ENCODE measurements around the gene RPS3.
"Not testable (repeated sequence)": the region's sequence is repeated elsewhere in the genome, so short reads cannot be mapped to it uniquely, and the experiment has no call there.

Gene RPS3

GRCh38 chr11:75399344-75400145 is at the start of gene RPS3:
RPS3 (plus strand) TSS chr11:75399518; CDS start chr11:75399548, 30 bp downstream.
- DNase-seq (ENCODE audit: low read depth): peak; percentile 75

GRCh38 chr11:75349521-75350116 is 49.7 kb upstream of the RPS3 start:
- no peak for DNase-seq (ENCODE audit: low read depth)

- DNase-seq (ENCODE audit: low read depth): no peak
These were observed 49.1 kb upstream of the RPS3 start for GRCh38 chr11:75350122-75350742.

GRCh38 chr11:75350743-75351540 is 48.4 kb upstream of the RPS3 start:
- no peak for DNase-seq (ENCODE audit: low read depth)

- peak; percentile 38 for DNase-seq (ENCODE audit: low read depth)
These were observed 47.9 kb upstream of the RPS3 start, which contains the start of gene ARRB1 for GRCh38 chr11:75351541-75351790. ARRB1 (minus strand) TSS chr11:75351661; CDS start chr11:75351607, 54 bp downstream.

DNA sequence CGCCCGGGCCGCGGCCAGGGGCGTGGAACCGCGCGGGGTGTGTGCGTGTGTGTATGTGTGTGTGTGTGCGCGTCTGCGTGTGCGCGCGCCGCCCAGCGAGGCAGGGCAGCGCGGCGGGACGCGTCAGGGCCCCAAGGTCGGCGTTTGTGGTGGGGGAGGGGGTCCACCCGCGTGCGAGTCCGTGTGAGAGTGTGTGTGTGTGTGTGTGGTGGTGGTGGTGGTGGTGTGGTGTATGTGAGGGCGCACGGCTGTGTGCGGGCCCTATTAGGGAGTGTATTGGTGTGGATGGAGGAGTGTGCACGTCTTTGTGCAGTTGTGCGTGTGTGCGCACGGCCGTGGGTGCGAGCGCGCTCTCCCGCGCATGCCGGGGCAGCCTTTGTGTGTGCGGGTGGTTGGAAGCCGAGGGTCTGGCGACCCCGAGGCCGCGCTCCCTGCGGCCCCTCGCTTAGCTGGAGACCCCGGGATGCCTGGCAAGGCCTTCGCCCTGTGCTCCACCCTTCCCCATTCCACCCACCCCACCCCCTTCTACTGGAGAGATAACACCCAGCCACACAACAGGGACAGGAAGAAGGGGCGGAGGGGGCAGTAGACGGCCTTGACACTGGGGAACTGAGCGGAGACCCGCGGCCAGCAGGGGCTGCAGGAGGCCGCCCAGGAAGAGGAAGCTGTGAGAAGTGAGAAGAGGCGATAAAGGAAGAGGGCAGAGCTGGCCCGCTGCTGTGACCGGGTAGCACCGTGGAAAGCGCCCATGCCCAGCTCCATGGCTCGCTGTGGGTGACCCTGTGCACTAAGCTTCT is 47.3 kb upstream of the RPS3 start:
- peak; percentile 28 for DNase-seq (ENCODE audit: low read depth)

DNA sequence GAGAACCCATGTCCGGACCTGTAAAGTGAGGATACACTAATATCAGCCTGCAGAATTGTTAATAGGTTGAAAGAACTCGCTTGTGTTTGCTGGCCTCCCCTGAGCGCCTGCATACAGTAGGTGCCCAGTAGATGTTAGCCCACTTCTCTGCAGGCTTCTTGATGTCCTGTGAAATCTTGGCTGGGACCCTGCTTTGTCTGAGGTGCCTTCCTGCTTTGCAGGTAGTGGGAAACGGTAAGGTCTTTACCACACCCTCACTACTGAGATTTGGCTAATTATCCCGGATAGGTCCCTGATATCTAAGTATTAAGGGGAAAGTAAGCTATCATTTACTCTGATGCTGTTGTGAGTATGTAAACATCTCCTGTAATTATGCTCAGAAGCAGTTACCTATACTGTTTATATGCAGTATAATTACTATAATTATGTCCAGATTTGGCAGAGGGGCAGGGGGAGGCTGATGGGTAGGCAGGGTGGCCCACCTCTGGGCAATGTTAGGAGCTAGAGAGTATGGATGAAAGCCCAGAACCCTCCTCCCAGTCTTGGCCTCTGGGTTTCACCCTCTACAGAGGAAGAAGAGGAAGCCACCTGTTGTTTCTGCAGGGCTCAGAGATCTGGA is 46.6 kb upstream of the RPS3 start:
- DNase-seq (ENCODE audit: low read depth): no peak

DNA sequence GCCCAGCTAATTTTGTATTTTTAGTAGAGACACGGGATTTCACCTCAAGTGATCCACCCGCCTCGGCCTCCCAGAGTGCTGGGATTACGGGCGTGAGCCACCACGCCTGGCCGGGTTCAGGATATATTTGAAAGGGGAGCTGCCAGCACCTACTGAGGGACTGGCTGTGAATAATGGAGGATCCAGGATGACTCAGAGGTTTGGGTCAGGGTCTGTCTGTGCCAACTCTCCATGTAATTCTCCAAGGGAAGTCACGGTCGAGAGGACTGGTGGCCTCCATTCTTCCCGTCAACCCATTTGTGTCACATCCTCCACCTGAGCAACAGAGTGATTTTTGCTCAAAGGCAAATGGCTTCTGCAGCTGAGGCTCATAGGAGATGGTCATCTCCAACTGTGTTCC is 44.3 kb upstream of the RPS3 start:
- no peak for DNase-seq (ENCODE audit: low read depth)

DNA sequence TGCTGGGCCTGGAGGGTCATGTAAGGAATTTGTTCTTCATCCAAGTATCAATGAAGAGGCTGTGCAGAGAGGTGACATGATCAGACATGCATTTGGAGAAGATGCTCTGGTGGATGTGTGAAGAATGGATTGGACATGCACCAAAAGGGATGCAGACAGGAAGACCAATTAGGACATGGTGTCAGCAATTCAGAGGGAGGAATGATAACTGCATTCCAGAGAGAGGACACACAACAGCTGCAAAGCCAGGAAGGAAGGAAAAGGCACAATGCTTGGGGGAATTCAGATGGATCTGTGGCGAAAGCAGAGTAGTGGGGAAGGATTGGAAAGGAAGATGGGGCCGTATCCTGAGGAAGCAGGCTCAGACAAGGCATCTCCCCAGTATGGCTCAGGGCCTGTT is 42.7 kb upstream of the RPS3 start:
- no peak for DNase-seq (ENCODE audit: low read depth)

DNA sequence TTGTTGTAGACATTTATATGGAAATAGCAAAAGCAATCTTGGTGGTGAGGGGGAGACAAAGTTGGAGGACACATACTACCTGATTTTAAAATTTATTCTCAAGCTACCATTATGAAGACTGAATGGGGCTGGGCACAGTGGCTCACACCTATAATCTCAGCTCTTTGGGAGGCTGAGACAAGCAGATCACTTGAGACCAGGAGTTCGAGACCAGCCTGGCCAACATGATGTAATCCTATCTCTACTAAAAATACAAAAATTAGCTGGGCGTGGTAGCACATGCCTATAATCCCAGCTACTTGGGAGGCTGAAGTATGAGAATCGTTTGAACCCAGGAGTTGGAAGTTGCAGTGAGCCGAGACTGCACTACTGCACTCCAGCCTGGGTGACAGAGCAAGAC is 37.0 kb upstream of the RPS3 start:
- DNase-seq (ENCODE audit: low read depth): not testable (repeated sequence)

GRCh38 chr11:75365711-75366181 is 33.6 kb upstream of the RPS3 start:
- DNase-seq (ENCODE audit: low read depth): no peak

DNA sequence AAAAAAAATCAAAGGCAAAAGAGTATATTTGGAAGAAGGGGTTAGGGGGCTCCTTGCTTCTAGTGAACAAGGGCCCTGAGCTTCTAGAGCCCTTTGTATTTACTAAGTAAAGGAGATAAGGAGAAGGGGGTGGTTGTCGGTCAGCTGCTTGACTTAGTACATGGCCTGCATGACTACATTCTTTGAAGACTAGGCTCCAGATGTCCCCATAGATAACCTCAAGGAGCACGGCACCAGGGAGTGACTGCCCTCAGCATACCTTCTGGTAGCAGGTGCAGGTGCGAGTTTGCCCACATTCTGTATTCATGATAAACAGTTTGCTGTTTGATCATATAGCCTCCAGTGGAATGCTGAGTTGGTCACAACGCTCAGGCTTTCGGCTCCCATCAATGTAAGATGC is 32.5 kb upstream of the RPS3 start:
- DNase-seq (ENCODE audit: low read depth): not testable (repeated sequence)

DNA sequence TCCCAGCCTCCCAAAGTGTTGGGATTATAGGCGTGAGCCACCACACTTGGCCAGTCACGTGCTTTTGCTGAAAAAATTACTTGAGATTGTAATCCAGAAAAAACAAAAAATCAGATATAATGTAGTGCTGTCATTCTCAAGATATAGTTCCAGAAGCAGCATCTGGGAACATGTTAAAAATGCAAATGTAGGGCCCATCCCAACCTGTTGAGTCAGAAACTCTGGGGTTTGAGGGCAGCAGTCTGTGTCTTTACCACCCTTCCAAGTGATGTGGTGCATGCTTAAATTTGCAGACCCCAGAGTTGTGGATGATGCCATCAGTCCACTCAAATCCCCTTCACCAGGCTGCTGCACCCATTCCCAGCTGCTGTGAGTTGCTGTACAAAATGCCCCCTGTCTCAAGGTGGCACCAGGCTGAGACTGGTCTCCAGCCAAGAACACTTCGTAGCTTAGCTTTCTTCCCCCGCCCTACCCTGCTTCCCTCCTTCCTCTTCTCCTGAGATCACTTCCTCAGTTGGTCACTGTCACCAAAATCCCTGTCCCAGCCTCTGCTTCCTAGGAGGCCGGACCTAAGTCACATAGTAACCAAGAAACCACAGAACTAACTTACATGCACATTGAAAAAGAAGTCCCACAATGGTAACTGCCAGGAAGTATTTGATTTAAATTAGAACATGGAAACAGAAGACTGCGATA is 29.6 kb upstream of the RPS3 start:
- no peak for DNase-seq (ENCODE audit: low read depth)

DNA sequence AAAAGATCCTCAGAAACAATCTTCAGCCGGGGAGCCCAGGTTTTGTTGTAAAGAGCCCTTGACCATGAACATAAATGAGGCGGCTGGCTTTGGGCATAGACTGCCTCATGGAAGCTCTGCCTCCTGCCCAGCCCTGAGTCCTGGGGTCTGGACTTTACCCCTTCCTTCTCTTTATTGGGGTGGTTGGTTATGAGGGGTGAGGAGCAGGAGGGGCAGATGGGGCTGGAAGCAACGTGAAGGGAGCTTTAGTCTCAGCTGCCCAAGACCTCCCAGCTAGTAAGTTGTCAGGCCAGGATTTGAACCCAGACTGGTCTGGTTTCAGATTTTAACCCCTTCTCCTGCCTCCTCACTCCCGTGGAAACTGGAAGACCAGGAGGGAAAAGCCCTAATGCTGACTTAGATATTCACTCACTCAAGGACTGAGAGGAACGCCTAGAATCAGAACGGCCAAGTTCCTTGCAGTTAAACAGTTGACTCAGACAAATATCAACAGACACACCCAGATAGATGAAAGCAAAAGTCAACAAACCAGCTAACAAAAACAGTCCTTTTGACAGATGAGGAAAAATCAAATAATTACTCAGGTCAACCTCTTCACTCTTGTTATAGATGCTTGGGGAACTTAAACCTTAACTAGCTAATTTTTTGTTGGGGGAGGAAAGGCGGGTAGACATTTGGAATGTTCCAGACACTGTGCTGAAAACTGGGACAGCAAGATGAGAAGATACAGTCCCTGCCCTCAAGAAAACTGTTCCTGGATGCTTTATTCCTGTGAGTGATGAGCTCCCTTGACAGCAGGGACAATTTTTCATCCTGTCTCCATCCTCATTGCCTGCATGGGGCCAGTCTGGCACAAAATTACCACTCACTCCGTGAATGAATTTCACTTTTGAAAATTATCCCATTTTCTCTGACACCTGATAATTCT is 27.1 kb upstream of the RPS3 start:
- DNase-seq (ENCODE audit: low read depth): no peak

DNA sequence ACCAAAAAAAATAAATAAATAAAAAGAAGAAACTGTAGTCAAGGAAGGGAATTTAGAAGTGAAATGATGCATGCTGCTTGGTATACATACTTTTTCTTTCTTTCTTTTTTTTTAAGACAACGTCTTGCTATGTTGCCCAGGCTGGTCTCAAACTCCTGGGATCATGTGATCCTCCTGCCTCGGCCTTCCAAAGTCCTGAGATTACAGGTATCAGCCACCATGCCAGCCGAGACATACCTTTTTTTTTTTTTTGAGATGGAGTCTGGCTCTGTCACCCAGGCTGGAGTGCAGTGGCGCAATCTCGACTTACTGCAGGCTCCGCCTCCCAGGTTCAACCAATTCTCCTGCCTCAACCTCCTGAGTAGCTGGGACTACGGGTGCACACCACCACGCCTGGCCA is 26.1 kb upstream of the RPS3 start:
- DNase-seq (ENCODE audit: low read depth): no peak

- no peak for DNase-seq (ENCODE audit: low read depth)
These were observed 24.7 kb upstream of the RPS3 start for GRCh38 chr11:75374646-75375045.

GRCh38 chr11:75375626-75376025 is 23.7 kb upstream of the RPS3 start:
- DNase-seq (ENCODE audit: low read depth): no peak

DNA sequence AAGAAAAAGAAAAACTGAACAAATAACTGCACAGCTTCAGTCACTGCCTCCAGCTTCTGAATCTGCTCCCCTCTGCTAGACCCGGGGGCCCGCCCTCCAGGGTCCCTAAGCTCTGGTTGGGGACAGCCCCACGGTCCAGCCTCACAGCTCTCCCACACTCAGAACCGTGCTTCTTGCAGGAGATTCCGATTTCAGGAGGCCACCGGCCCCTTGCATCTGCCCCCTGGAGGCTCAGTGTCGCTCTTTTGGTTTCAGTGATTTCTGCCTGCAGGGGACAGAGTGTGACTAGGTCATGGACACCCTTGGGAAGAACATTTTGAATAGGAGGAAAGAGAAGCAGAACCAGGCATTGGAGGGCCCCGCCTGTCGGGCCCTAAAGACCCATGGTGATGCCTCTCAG is 23.1 kb upstream of the RPS3 start:
- DNase-seq (ENCODE audit: low read depth): no peak

- DNase-seq (ENCODE audit: low read depth): not testable (repeated sequence)
These were observed 20.5 kb upstream of the RPS3 start for GRCh38 chr11:75378776-75379175.

All from stimulated activated CD8-positive, alpha-beta memory T cell treated with anti-CD3 and anti-CD28 coated beads, Interleukin-12 subunit alpha, Interleukin-12 subunit beta, amount 100 ng/mL, for 4 hours (primary cell).